OCI-M2 (cell line): Measurements from ENCODE around the gene LSG1.
A peak's percentile ranks its signal among the peaks of the same experiment; 100 is the strongest.

Experiments
- DNase-seq: peaks from one replicate; lab custom pipeline; 2025; ENCODE audit not compliant: unreplicated experiment; lab: John Stamatoyannopoulos, UW

Gene LSG1

GRCh38 chr3:194687638-194688199 lies 15.7 kb upstream of the LSG1 start:
- no peak for DNase-seq

DNA sequence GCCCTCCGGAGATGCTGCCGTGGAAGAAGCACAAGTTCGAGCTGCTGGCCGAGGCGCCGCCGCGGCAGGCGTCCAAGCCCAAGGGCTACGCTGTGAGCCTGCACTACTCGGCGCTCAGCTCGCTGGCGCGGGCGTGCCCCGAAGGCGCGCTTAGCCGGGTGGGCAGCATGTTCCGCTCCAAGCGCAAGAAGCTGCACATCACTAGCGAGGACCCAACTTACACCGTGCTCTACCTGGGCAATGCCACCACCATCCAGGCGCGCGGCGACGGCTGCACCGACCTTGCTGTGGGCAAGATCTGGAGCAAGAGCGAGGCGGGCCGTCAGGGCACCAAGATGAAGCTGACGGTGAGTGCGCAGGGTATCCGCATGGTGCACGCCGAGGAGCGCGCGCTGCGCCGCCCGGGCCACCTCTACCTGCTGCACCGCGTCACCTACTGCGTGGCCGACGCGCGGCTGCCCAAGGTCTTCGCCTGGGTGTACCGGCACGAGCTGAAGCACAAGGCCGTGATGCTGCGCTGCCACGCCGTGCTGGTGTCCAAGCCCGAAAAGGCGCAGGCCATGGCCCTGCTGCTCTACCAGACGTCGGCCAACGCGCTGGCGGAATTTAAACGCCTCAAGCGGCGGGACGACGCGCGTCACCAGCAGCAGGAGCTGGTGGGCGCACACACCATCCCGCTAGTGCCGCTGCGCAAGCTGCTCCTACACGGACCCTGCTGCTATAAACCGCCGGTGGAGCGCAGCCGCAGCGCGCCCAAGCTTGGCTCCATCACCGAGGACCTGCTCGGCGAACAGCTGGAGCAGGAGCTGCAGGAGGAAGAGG lies 15.0 kb upstream of the LSG1 start:
- no peak for DNase-seq

GRCh38 chr3:194686414-194686815 lies 14.4 kb upstream of the LSG1 start:
- no peak for DNase-seq

GRCh38 chr3:194685718-194686413 lies 13.9 kb upstream of the LSG1 start, which contains the start of gene FAM43A:
Gene FAM43A, plus strand, starts transcription at chr3:194685883. Its CDS starts 944 bp downstream, at chr3:194686827.
- DNase-seq: no peak

DNA sequence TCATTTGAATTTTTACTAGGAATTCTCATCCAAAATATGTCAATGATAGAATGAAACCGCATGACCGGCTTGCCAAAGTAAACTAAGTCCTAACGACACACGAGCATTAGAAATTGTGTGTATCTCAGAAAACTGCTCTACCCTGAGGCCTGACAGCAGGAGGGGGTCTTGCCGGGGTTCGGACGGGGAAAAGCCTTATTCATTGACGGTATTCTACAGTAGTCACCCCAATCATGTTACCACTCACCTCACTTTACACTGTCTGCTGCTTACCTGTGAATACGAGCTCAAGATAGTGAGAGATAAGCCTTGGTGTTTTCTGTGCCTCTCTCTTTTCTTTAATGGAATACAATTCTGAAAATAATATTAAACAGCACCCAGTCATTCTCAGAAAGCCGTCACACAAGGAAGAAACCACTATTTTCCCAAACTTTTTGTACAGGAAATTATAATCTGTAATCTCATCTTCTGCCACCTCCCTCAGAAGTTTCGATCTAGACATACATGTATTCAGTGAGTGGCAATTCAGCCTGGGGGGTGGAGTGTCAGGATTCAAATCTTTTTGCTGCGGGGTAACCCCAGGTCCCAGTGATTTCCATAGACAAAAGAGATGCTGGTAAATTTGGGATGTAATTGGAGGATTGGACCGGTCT lies 13.2 kb upstream of the LSG1 start:
- DNase-seq: no peak

DNA sequence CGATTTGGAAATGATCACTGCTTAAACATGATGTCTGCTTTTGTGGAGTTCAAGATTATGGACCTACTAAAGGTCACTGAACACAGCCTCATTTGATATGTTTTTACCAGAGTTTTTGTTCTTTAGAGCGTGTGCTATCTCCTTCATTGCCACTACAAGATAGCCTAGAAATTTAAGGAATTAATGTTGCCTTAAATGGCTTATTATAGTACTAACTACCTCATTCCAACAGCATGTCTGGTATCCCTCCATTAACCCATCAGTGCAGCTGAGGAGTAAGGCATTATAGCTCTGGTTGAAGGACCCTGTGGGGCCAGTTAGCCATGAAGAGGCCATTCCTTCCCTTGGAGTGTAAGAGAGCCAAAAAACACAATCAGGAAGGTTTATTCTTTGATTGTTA lies 11.4 kb upstream of the LSG1 start:
- DNase-seq: no peak

GRCh38 chr3:194682694-194683310 lies 10.8 kb upstream of the LSG1 start:
- peak; percentile 25 for DNase-seq

- no peak for DNase-seq
Measured at GRCh38 chr3:194682189-194682693, 10.2 kb upstream of the LSG1 start.

GRCh38 chr3:194680888-194681615 lies 9.1 kb upstream of the LSG1 start:
- no peak for DNase-seq

DNA sequence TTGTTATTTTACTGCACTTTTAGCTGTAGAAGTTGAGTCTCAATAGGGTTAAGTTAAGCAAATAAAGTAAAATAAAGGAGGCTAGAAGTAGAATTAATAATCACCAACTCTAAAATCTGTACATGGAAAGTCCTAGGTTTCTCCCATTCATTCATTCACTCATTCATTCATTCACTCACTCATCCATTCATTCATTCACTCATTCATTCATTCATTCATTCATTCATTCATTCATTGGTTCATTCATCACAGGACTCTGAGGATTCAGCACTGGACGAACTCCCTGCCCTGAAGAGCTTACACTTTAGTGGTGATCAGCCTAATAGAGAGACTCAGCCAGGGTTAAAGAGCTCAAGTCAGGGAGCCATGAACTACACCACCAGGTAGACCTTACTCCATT lies 4.5 kb upstream of the LSG1 start:
- no peak for DNase-seq

- no peak for DNase-seq
Measured at GRCh38 chr3:194675680-194676079, 3.7 kb upstream of the LSG1 start.

DNA sequence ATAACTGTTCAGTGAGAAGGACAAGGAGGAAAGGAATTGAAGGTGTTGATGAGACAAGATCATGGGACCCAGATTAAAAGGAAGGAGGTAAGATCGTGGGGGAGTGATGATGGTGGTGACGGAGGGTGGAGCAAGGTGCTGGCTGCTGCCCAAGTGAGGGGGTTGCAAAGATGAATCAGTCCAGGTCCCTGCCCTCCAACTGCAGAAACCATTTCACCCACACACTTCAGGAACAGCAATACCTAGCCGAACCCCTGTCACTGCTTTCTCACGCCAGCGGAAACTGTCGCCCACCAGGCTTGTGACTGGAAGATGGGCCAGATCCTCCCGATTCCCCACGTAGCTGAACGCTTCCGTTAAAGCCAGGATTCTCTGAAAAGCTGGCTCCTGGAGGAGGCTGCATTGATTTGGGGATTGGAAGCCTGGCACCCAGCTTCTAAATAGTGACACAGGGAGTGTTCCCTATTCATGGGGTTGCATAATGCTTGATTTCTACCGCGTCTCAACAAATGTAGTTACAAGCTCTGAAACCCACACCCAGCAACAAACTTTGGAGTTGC lies 3.2 kb upstream of the LSG1 start:
- no peak for DNase-seq

GRCh38 chr3:194673761-194674160 lies 1.8 kb upstream of the LSG1 start:
- DNase-seq: no peak

DNA sequence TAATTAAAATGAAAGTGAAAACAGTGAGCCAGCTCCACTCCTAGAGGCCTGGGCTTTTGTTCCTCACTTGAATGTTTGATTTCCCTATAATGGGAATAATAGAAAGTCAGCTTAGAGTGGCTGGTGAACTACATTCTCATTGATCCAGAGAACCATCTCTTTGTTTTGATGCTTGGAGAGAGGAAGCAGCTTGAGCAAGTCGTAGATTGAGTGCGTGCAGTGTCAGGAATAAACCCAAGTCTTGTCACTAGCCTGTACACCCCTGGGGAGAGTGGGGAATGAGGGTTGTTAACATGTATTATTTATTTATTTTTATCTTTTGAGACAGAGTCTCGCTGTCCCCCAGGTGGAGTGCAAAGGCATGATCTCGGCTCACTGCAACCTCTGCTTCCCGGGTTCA lies 885 bp upstream of the LSG1 start:
- DNase-seq: no peak

DNA sequence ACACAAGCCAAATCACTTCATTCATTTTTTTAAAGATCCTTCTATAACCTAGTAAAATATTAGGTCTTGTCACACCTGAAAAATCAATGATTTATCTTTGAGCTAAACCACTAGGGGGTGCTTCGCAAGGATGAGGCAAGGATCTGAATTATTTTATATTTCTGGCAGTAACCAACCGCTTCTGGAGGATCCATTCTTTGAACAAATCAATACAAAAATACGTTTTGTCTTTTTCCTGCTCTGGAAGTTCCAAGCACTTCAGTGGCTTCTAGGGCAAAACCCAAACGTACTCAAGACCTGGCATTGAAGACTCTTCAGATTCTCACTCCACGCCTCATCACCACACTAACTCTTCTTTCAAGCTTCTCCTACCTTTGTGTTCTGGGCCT lies 486 bp downstream of the LSG1 start:
- DNase-seq: no peak

GRCh38 chr3:194667363-194667762 lies 4.6 kb downstream of the LSG1 start:
- no peak for DNase-seq

DNA sequence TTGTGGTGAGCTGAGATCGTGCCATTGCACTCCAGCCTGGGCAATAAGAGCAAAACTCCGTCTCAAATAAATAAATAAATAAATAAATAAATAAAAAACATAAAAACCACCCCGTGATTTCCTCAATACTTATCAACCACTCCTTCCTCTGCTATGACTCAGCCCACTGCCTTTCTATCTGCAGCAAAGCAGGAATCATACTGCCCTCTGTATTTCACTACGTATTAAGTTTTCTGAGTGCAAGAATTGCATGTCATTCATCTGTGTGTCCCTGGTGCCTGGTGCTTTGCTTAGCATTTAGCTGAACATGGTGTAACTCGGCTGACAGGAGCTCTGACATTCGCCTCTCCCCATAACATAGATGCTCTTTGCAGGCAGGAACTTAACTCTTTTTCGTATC lies 7.1 kb downstream of the LSG1 start:
- DNase-seq: no peak

- DNase-seq: no peak
Measured at GRCh38 chr3:194661946-194662345, 10.0 kb downstream of the LSG1 start.

DNA sequence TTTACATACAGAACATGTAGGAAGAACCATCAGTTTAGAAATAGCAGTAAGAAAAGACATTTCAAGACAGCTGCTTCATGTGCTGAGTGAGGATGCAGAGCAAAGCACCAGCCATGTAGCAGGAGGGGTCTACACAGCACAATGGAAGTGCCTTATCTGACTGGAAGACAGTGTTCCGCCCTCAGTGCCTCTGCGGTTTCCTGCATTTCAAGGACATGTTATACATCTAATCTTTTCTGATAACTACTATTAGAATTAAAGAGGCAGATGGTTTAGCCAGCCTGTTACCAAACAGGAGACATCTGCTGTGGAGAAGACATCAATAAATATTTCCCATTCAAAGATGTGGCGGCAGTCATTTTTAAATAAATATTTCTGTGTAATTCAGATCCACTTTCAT lies 10.6 kb downstream of the LSG1 start:
- DNase-seq: peak; percentile 9

- no peak for DNase-seq
Measured at GRCh38 chr3:194659778-194660177, 12.2 kb downstream of the LSG1 start.
